GM12878 (cell line): Measurements from ENCODE around the gene ITGA1. TPM values are rescaled to one million over a fixed set of nuclear protein-coding genes. Genes with fewer than 3 reads are reported as not detected.

Experiments
- ATAC-seq: fragments of 200-7000 bp; cut with Tn5 transposase; 3 replicates; pipeline ENCODE4 v1.9.1; 2020; ENCODE audit warnings: mild to moderate bottlenecking, moderate library complexity
- BruUV-seq: library from RNA; stranded (reverse); fragments of 400-500 nt; replicated peaks from 2 replicates; lab custom pipeline; 2021; lab: Mats Ljungman, UMichigan
- CTCF ChIA-PET: fragments of 300-600 bp; sonication (Branson Sonifier 250); formaldehyde crosslinking; extraction: SDS; loops from one replicate; lab custom pipeline; 2021; ENCODE audit warnings: inconsistent platforms; lab: Yijun Ruan, JAX
- POLR2A ChIA-PET: fragments of 350-600 bp; formaldehyde crosslinking; extraction: SDS; loops from one replicate; lab custom pipeline; 2021; ENCODE audit warnings: inconsistent platforms; lab: Charles Lee
- RAD21 ChIA-PET: fragments of 300-600 bp; sonication (Branson Sonifier 250); formaldehyde crosslinking; loops from one replicate; lab custom pipeline; 2023; ENCODE audit warnings: antibody characterized with exemption; ENCODE audit not compliant: unreplicated experiment; lab: Charles Lee
- SMC1A ChIA-PET: fragments of 300-600 bp; sonication (Branson Sonifier 250); formaldehyde crosslinking; loops from one replicate; lab custom pipeline; 2023; ENCODE audit not compliant: unreplicated experiment, uncharacterized antibody; lab: Charles Lee
- DNase-seq: peaks from one replicate; pipeline ENCODE4 v3.0.0-alpha.2; 2011; ENCODE audit warnings: low read depth, low spot score
- FAIRE-seq: peaks from 3 replicates; lab custom pipeline; 2011; peaks lifted over from hg19 to GRCh38; lab: Jason Lieb, UNC
- H2AFZ ChIP-seq: 2 replicates; pipeline ENCODE4 v1.6.0; 2011; ENCODE audit warnings: low read depth, low read length, control low read depth; ENCODE audit not compliant: control insufficient read depth
- H3K27ac ChIP-seq: 2 replicates; pipeline ENCODE4 v1.5.1; 2011; ENCODE audit warnings: control low read depth; ENCODE audit not compliant: control insufficient read depth, insufficient read depth
- H3K27me3 ChIP-seq, 2 experiments: replicated peaks in 1 of 2; 2 replicates each; pipeline versions ENCODE4 v1.6.0 to v1.6.1; 2011; ENCODE audit warnings: low read length in 1 of 2; ENCODE audit not compliant: control insufficient read depth in 2 of 2, insufficient read depth in 2 of 2
- H3K36me3 ChIP-seq, 2 experiments: 2 replicates each; pipeline ENCODE4 v1.5.1; 2011; ENCODE audit warnings: low read length in 1 of 2; ENCODE audit not compliant: control insufficient read depth in 2 of 2, insufficient read depth in 2 of 2
- H3K4me1 ChIP-seq: 2 replicates; pipeline ENCODE4 v1.6.1; 2011; ENCODE audit warnings: mild to moderate bottlenecking, low read length, moderate library complexity, mixed read lengths; ENCODE audit not compliant: control insufficient read depth, insufficient read depth
- H3K4me2 ChIP-seq: 2 replicates; pipeline ENCODE4 v1.6.0; 2011; ENCODE audit warnings: control low read depth; ENCODE audit not compliant: control insufficient read depth, insufficient read depth
- H3K4me3 ChIP-seq: fragments of 200-600 bp; sonication (generic); 2 replicates; pipeline ENCODE4 v1.5.1; 2016
- H3K79me2 ChIP-seq: 2 replicates; pipeline ENCODE4 v1.6.0; 2011; ENCODE audit warnings: low read length; ENCODE audit not compliant: control insufficient read depth, insufficient read depth
- H3K9ac ChIP-seq: 2 replicates; pipeline ENCODE4 v1.8.0; 2011; ENCODE audit warnings: low read length, control low read depth, mixed read lengths; ENCODE audit not compliant: control insufficient read depth, insufficient read depth
- H3K9me3 ChIP-seq: replicated peaks from 3 replicates; pipeline ENCODE4 v1.5.1; 2011; ENCODE audit warnings: mild to moderate bottlenecking, low read length; ENCODE audit not compliant: control insufficient read depth, insufficient read depth
- H4K20me1 ChIP-seq: 2 replicates; pipeline ENCODE4 v1.6.0; 2011; ENCODE audit not compliant: control insufficient read depth, insufficient read depth
- CEBPZ ChIP-seq: fragments of 150-350 bp; IDR thresholded peaks from 2 replicates; pipeline ENCODE4 v1.6.1; 2016; ENCODE audit warnings: low read depth, low read length
- CHD1 ChIP-seq: IDR thresholded peaks from 2 replicates; pipeline ENCODE4 v1.6.1; 2012; ENCODE audit warnings: low read depth, low read length, improper control_type of control experiment
- CREM ChIP-seq: IDR thresholded peaks from 2 replicates; pipeline ENCODE4 v1.6.1; 2014; ENCODE audit warnings: antibody characterized with exemption, low read depth
- E2F8 ChIP-seq: fragments of 450-650 bp; IDR thresholded peaks from 2 replicates; pipeline ENCODE4 v1.6.1; 2018; ENCODE audit warnings: mild to moderate bottlenecking, low read depth, moderate library complexity; ENCODE audit not compliant: partially characterized antibody
- EP300 ChIP-seq, 2 experiments: fragments of 150-350 bp in 1 of 2; IDR thresholded peaks; 2 replicates each; pipeline ENCODE4 v1.6.1; 2011 to 2012; ENCODE audit warnings: low read depth in 2 of 2, low read length in 2 of 2, borderline replicate concordance in 1 of 2, improper control_type of control experiment in 1 of 2, inconsistent platforms in 1 of 2; ENCODE audit not compliant: control insufficient read depth in 1 of 2
- HDAC6 ChIP-seq: fragments of 200-600 bp; sonication (generic); IDR thresholded peaks from one replicate; pipeline ENCODE4 v1.8.0; 2017; ENCODE audit warnings: antibody characterized with exemption; ENCODE audit not compliant: unreplicated experiment
- NR2C2 ChIP-seq: IDR thresholded peaks from 2 replicates; pipeline ENCODE4 v1.6.1; 2011; ENCODE audit warnings: borderline replicate concordance, low read depth; ENCODE audit not compliant: control insufficient read depth, insufficient read length
- NRF1 ChIP-seq: conservative IDR thresholded peaks from 2 replicates; pipeline ENCODE4 v1.6.1; 2011; ENCODE audit warnings: mild to moderate bottlenecking, low read depth, low read length, improper control_type of control experiment
- RAD51 ChIP-seq: fragments of 450-650 bp; IDR thresholded peaks from 2 replicates; pipeline ENCODE4 v1.6.1; 2016; ENCODE audit warnings: moderate library complexity, mild to moderate bottlenecking, inconsistent platforms
- RB1 ChIP-seq: fragments of 450-650 bp; formaldehyde crosslinking; IDR thresholded peaks from 2 replicates; pipeline ENCODE4 v1.6.1; 2017; ENCODE audit warnings: mild to moderate bottlenecking, borderline replicate concordance
- SMAD5 ChIP-seq: IDR thresholded peaks from 2 replicates; pipeline ENCODE4 v1.6.1; 2016; ENCODE audit warnings: antibody characterized with exemption, low read depth
- TCF3 ChIP-seq: IDR thresholded peaks from 2 replicates; pipeline ENCODE4 v1.6.1; 2012; ENCODE audit warnings: low read depth, mild to moderate bottlenecking, low read length, borderline replicate concordance; ENCODE audit not compliant: insufficient read depth
- YY1 ChIP-seq: IDR thresholded peaks from 2 replicates; pipeline ENCODE4 v1.6.1; 2011; ENCODE audit warnings: low read depth, mild to moderate bottlenecking, low read length
- WGBS: methylation state at CpG from one replicate; pipeline ENCODE4 v1.1.6; 2016; ENCODE audit warnings: low lambda C conversion rate; ENCODE audit not compliant: insufficient replicate concordance, insufficient coverage; ENCODE audit errors: missing lambda C conversion rate; 5-methylcytosine and 5-hydroxymethylcytosine counted together
- in situ Hi-C: fragments of 300-500 bp; cut with MboI; formaldehyde crosslinking; loops from 9 replicates; pipeline ENCODE4 v1.14.3; 2018; ENCODE audit warnings: mixed read lengths
- intact Hi-C: fragments of 100-400 bp; cut with micrococcal nuclease; formaldehyde crosslinking; loops from one replicate; pipeline ENCODE4 v1.14.2; 2022; ENCODE audit not compliant: unreplicated experiment
- polyA plus RNA-seq, 11 experiments: library from polyadenylated mRNA; depleted of rRNA in 4 of 11; unstranded in 6 of 11; stranded (reverse) in 5 of 11; fragments of >200 nt; fragmentation: Nextera tagmentation in 4 of 11; fragmentation: Illumina TruSeq in 1 of 11; extraction: Ambion mirVana in 4 of 11; extraction: Trizol in 1 of 11; gene quantifications; 1 replicate in 1 of 11; 2 replicates in 10 of 11; pipeline versions ENCODE4 v1.2.1 to v1.2.3, GENCODE V29; 2011 to 2016; ENCODE audit warnings: inconsistent platforms in 2 of 11, missing spikeins in 2 of 11, low read depth in 1 of 11
- total RNA-seq, 4 experiments: library from RNA; depleted of rRNA in 3 of 4; stranded (reverse); fragments of >200 nt in 3 of 4; fragmentation: Illumina TruSeq in 1 of 4; extraction: Trizol in 1 of 4; gene quantifications; 2 replicates each; pipeline versions ENCODE4 v1.2.1 to v1.2.3, GENCODE V29; 2013 to 2021
- TF ChIP-seq, protein P1 (sequence below): IDR thresholded peaks from 2 replicates; pipeline ENCODE4 v1.6.1; 2012; ENCODE audit warnings: low read depth, low read length, improper control_type of control experiment

Gene ITGA1
- total and polyA plus RNA-seq, 10 of the 15 experiments (the other 5 are each of a cell fraction or from before 2014, with no cell fraction given), result 0.02 to 0.56 (median 0.19) TPM

- no peak overlapping the region for H3K27ac ChIP-seq
- no peak overlapping the region for H3K4me2 ChIP-seq
- BruUV-seq, result no TSS peak
- ChIA-PET RAD21 (no interaction called here), SMC1A (interaction anchor here (1.7 kb wide), 1 partner anchor 12 kb away, joined by 4 read pairs; no protein-coding TSS in a partner anchor), CTCF (interaction anchor here (0.7 kb wide), 1 partner anchor 29 kb away, joined by 8 read pairs; no protein-coding TSS in a partner anchor), POLR2A (no interaction called here)
- no peaks in the 10 kb centered on the region for H3K36me3 ChIP-seq
- H2AFZ ChIP-seq, result no peak overlapping the region
- ATAC-seq (no peak), DNase-seq (no peak), FAIRE-seq (no peak)
- intact Hi-C loops (no loop called here), in situ Hi-C loops (no loop called here)
- no peak overlapping the region for H3K4me3 ChIP-seq
- H3K27me3 ChIP-seq, result no peaks in the 10 kb centered on the region; a peak in 1 of 4 replicates
- H3K4me1 ChIP-seq, result no peaks in the 10 kb centered on the region
- 2% methylated on average over 2 of the region's 2 CpGs for WGBS
- H3K9ac ChIP-seq, result no peak overlapping the region
- no peaks in the 10 kb centered on the region for H3K9me3 ChIP-seq
- H3K79me2 ChIP-seq, result no peaks in the 10 kb centered on the region
- no peaks in the 10 kb centered on the region for H4K20me1 ChIP-seq
- TF ChIP-seq CEBPZ (no peak), RAD51 (no peak), NR2C2 (no peak), HDAC6 (no peak), CHD1 (no peak), NRF1 (no peak), SMAD5 (no peak), YY1 (no peak), TCF3 (no peak), CREM (no peak), E2F8 (no peak), RB1 (no peak), EP300 (IDR thresholded peaks at IDR 0.05; ENCODE audit: borderline replicate concordance in 1 of 2, control insufficient read depth in 1 of 2, low read depth in 2 of 2, low read length in 2 of 2) (no peak)
- TF ChIP-seq, protein P1, sequence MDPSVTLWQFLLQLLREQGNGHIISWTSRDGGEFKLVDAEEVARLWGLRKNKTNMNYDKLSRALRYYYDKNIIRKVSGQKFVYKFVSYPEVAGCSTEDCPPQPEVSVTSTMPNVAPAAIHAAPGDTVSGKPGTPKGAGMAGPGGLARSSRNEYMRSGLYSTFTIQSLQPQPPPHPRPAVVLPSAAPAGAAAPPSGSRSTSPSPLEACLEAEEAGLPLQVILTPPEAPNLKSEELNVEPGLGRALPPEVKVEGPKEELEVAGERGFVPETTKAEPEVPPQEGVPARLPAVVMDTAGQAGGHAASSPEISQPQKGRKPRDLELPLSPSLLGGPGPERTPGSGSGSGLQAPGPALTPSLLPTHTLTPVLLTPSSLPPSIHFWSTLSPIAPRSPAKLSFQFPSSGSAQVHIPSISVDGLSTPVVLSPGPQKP, result no peak
Measured at GRCh38 chr5:52867809-52868208, 80.1 kb downstream of the ITGA1 start.
